Osteocyte (in vitro differentiated cells): ENCODE results near the gene XXYLT1. TPM values are rescaled to one million over a fixed set of nuclear protein-coding genes. Genes with fewer than 3 reads are reported as not detected.

Experiments used
- DNase-seq: peaks from one replicate; pipeline ENCODE4 v3.0.0; 2021; ENCODE audit warnings: mixed read lengths; ENCODE audit not compliant: unreplicated experiment; ENCODE audit errors: extremely low spot score
- H3K27ac Mint-ChIP-seq: one replicate; pipeline ENCODE4 v1.8.0; 2021; ENCODE audit warnings: mild to moderate bottlenecking, mixed read lengths; ENCODE audit not compliant: unreplicated experiment
- H3K27me3 Mint-ChIP-seq: one replicate; pipeline ENCODE4 v1.8.0; 2021; ENCODE audit warnings: mixed read lengths; ENCODE audit not compliant: unreplicated experiment
- H3K36me3 Mint-ChIP-seq: one replicate; pipeline ENCODE4 v1.8.0; 2021; ENCODE audit warnings: mixed read lengths; ENCODE audit not compliant: unreplicated experiment
- H3K4me1 Mint-ChIP-seq: one replicate; pipeline ENCODE4 v1.8.0; 2021; ENCODE audit warnings: mixed read lengths; ENCODE audit not compliant: unreplicated experiment
- H3K4me3 Mint-ChIP-seq: one replicate; pipeline ENCODE4 v1.8.0; 2021; ENCODE audit warnings: mild to moderate bottlenecking, moderate library complexity, mixed read lengths; ENCODE audit not compliant: unreplicated experiment
- H3K9me3 Mint-ChIP-seq: one replicate; pipeline ENCODE4 v1.8.0; 2021; ENCODE audit warnings: mixed read lengths; ENCODE audit not compliant: unreplicated experiment
- total RNA-seq: library from RNA; stranded (reverse); gene quantifications from 2 replicates; pipeline ENCODE4 v1.2.1, GENCODE V29; 2021
- TF ChIP-seq, protein P1 (sequence below): fragments of 200-600 bp; sonication (generic); IDR thresholded peaks from 2 replicates; pipeline ENCODE4 v1.5.0; 2021; ENCODE audit warnings: antibody characterized with exemption, mild to moderate bottlenecking, moderate library complexity

XXYLT1 gene
- total RNA-seq, 1 donor from 2014 or later: 35.8 TPM

DNA sequence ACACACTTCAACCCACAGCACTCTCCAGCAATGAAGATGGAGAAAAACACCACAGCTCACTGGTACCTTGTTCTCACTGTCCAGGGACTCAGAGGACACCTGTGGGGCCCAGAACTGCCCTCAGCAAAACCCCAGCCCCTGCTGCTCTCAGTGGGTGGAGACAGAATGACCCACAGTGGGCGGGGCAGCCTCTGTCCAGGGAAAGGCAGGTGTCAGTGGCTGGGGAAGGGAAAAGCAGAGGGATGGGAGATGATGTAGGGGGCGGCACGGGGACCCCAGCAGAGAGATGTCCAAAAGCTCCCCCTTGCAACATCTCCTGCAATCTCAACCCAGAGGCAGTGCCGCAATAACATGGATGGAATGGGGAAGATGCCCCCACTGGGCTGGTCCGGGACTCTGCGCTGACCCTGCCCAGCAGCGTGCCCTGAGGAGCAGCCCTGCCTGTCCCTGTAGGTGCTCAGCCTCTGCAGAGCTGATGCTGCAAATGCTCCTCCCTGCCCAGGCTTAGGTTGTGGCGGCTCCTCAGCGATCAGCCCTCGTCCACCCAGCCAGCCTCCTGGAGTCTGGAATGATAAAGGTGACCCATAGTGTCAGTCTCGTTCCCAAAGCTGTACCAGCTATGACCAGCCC, 193.9 kb downstream of the XXYLT1 start:
- no peak for DNase-seq
- TF ChIP-seq, protein P1, sequence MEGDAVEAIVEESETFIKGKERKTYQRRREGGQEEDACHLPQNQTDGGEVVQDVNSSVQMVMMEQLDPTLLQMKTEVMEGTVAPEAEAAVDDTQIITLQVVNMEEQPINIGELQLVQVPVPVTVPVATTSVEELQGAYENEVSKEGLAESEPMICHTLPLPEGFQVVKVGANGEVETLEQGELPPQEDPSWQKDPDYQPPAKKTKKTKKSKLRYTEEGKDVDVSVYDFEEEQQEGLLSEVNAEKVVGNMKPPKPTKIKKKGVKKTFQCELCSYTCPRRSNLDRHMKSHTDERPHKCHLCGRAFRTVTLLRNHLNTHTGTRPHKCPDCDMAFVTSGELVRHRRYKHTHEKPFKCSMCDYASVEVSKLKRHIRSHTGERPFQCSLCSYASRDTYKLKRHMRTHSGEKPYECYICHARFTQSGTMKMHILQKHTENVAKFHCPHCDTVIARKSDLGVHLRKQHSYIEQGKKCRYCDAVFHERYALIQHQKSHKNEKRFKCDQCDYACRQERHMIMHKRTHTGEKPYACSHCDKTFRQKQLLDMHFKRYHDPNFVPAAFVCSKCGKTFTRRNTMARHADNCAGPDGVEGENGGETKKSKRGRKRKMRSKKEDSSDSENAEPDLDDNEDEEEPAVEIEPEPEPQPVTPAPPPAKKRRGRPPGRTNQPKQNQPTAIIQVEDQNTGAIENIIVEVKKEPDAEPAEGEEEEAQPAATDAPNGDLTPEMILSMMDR: no peak

DNA sequence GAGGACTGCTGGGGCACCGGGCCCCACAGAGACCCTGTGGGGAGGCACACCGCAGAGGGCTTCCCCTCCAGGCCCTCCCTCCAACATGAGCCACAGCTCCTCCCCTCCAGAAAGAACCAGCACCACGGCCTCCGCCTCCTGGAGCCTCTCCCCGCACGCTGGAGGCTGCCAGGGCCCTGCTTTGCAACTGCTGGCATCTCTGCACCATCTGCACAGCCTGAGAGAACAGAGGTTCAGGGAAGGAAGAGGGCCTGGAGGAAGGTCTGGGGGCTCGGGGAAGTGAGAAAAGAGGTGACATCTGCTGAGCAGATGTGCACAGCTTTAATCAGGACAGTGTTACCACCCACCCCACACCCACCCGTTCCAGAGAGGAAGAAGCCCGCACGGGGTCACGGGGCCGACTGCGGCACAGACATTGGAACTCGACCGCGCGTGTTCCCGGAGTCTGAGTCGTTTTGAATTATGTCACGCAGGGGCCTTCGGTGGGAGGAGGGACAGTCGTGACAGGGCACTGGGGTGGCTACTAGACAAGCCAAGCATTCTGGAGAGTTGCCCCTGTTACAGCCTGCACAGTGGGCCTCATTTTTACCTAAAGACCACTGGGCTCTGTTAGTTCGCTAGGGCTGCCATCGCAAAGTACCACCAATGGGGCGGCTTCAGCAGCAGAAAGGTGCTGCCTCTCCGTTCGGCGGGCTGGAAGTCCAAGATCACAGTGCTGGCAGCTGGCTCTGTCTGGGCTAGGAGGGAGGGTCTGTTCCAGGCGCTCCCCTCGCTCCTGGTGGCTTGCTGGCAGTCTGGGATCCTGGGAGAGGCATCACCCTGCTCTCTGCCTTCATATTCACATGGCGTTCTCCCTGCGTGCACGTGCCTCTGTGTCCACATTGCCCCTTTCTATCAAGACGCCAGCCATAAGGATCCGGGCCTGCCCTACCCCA, 194.8 kb downstream of the XXYLT1 start:
- no peak overlapping the region for H3K27ac Mint-ChIP-seq
- no peaks in the 10 kb centered on the region for H3K9me3 Mint-ChIP-seq
- H3K36me3 Mint-ChIP-seq: no peaks in the 10 kb centered on the region
- H3K4me3 Mint-ChIP-seq: no peak overlapping the region
- peaks cover 1% of the 10 kb centered on the region for H3K4me1 Mint-ChIP-seq
- DNase-seq: no peak
- TF ChIP-seq, protein P1: no peak
- H3K27me3 Mint-ChIP-seq: no peaks in the 10 kb centered on the region

More for the DNA sequence above, 193.9 kb downstream of the XXYLT1 start:
- Mint-ChIP-seq H3K9me3 (no peaks in the 10 kb centered on the region), H3K36me3 (no peaks in the 10 kb centered on the region), H3K4me3 (no peak overlapping the region), H3K27ac (no peak overlapping the region), H3K27me3 (no peaks in the 10 kb centered on the region), H3K4me1 (peaks cover 3% of the 10 kb centered on the region)

DNA sequence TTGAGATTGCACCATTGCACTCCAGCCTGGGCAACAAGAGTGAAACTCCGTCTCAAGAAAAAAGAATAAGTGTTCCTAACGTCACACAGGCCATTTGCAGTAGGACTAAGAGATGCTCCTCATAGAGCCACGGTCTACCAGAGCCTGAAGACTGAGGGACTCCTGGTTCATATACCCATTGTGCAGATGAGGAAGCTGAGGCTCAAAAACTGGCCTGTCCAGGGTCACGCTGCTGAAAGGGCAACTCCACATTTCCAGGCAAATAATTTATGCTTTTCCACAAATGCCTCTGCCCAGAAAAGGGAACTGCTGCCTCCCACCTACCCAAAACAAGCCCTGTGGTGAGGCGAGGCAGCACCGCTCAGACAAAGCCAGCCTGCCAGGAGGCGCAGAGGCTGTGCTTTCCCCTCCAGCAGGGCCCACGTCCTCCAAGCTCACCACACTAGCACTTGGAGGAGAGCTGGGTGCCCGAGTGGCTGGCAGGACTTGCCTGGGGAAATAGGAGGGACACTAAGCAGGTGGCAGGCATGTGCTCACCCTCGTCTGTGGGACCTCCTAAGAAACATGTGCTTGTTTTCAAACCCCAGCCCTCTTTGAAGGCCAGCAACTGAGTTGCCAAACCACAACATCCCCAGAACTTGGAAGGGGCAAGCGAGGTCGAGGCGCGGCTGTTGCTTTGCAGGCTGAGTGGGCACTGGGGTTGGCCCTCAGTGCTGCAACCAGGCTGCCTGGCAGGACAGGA, 195.6 kb downstream of the XXYLT1 start:
- DNase-seq: no peak
- H3K4me3 Mint-ChIP-seq: no peak overlapping the region
- no peak overlapping the region for H3K27ac Mint-ChIP-seq
- TF ChIP-seq, protein P1: no peak
- H3K9me3 Mint-ChIP-seq: no peaks in the 10 kb centered on the region
- no peaks in the 10 kb centered on the region for H3K36me3 Mint-ChIP-seq
- peaks cover 1% of the 10 kb centered on the region for H3K4me1 Mint-ChIP-seq
- no peaks in the 10 kb centered on the region for H3K27me3 Mint-ChIP-seq

DNA sequence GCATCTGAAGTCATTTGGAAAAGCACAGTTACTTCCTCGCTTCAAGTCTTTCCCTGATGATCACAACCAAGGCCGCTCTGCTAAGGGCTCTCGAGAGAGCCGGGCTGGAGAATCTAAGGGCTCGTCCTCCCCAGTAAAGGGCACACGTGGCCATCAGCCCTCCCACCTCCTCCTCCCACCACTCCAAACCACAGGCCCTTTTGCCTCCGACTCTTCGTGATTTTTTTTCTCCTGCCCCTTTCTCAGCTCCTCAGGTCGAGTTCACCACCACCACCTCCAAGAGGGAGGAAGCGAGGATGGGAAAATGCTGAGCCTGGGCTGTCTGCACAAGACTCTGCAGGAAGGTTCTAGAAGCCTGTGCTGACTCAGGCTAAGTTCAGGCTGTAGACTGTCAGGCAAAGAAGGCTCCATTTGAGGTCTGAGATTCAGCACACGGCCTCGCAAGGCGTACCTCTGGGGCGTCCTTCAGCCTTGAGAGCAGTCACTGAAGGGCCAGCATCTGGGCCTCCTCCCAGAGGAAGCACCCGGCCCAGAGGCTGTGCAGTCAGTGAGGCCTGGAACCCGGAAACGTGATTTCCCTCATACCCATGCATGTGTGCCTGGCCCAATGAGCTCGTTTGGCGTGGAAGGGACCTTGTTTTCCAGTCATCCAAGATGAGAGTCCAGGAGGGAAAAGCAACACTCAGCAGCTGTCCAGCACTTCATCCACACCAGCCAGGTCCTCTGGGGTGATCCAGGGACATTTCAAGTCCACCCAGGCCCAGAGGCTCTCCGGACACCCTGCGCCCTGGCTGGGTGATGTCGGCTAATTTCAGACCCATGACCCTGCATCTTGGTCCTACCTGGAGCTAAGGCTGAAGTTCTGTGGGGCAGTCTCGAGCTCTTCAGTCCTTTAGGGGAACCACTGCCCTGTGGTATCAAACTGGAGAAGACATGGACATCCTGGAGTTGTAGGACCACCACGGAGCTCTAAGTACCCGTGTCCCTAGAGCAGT, 196.8 kb downstream of the XXYLT1 start:
- Mint-ChIP-seq H3K36me3 (peaks cover 4% of the 10 kb centered on the region), H3K4me1 (peaks cover 1% of the 10 kb centered on the region), H3K9me3 (no peaks in the 10 kb centered on the region), H3K4me3 (no peak overlapping the region), H3K27ac (no peak overlapping the region), H3K27me3 (no peaks in the 10 kb centered on the region)
- TF ChIP-seq, protein P1: no peak
- no peak for DNase-seq
